CD4-positive, alpha-beta T cell treated with Interferon gamma for 1 hour (primary cell): Measurements from ENCODE around the gene ANKS1B.
A peak's percentile ranks its signal among the peaks of the same experiment; 100 is the strongest.

Experiments
- DNase-seq: peaks from one replicate; pipeline ENCODE4 v3.0.0-alpha.2; 2020

Gene ANKS1B

GRCh38 chr12:99099786-99100185 lies 885.0 kb downstream of the ANKS1B start:
- DNase-seq: no peak

- no peak for DNase-seq
These were observed 887.6 kb downstream of the ANKS1B start for GRCh38 chr12:99097171-99097570.

GRCh38 chr12:99093166-99093565 lies 891.6 kb downstream of the ANKS1B start:
- DNase-seq: no peak

DNA sequence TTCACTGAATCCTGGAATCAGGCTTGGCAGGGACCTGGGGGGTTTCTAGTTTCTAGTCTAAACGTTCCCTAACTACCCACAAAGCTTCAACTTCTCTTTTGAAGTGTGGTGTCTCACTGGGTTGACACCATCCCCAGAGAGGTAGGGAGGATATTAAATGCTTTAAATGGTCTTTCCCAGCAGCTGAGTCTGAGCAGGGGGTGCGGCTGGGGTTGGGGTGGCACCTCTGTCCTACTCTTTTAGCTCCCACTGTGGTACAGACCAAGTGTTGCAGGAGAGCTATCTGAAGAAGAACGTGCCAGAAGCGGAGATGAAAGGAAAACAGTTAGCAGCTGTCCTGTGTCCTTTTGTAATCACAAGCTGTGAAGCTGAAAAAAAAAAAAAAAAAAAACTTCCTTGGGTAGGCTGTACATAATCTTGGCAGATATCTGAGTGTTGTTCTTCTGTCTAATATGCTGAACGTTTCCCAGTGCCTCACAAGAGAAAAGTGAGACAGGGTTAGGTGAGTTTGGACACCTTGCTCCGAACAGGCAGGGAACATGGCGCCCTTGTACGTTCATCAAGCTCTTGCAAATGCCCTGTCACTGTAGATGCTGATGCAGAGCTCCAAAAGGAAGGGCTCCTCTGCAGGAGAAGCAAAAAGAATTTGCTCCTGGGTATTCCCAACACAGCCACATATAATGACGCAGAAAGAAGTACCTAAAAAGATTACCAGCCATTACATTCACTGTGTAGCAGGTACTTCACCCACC lies 892.5 kb downstream of the ANKS1B start:
- no peak for DNase-seq

GRCh38 chr12:99087278-99087677 lies 897.5 kb downstream of the ANKS1B start:
- no peak for DNase-seq

DNA sequence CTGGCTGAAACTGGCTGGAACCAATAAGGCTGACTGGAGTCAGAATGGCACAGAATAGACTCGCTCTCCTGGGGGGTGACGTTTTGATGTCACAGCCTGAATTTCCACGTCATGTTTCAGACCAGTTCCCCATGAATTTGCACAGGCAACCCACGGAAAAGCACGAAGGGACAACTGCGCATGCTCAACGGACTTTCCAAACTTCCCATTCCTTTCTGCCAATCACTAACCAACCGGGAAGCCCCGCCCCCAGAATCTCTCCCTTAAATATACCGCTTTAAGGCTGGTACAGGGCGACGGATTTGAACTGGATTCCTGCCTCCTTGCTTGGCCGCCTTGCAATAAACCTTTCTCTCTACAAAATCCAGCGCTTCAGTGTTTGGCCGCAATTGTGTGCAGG lies 904.9 kb downstream of the ANKS1B start:
- no peak for DNase-seq

- no peak for DNase-seq
These were observed 915.6 kb downstream of the ANKS1B start for GRCh38 chr12:99068993-99069747.

GRCh38 chr12:99067171-99067785 lies 917.5 kb downstream of the ANKS1B start:
- no peak for DNase-seq

DNA sequence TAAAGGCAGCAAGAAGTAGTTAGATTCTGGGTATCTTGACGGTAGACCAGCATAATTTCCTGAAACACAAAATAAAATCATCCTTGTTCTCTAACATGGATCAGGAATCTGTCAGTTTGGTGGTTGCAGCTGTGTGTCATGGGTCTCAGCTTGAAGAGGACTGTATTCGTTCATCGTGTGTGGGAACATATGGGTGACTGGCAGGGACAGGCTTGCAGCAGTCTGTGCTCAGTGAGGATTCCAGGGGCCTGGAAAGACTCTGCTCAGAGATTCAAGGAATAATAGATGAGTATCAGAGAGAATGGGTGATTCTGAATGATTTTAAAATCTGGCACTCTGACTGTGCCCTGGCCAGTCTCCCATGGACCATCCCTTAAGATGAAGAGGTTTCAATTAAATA lies 918.0 kb downstream of the ANKS1B start:
- no peak for DNase-seq

DNA sequence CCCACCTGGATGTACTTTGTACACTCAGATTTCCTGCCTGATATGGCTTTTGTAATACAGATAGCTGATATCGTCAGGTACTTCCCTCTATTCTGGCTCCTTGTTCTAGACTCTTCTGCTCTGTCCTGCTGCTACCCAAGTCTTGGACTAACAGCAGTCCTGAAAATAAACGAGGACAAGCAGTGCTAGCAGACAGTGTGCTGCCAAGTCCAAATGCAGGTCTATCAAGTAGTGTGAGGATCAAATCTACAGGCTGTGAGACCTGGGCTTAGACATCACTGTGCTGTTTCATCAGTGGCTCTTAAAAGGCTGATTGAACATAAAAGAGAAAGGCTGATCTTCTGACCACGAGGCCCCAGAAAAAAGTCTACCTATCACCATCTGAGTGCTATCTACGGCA lies 921.6 kb downstream of the ANKS1B start:
- DNase-seq: no peak

- DNase-seq: no peak
These were observed 924.8 kb downstream of the ANKS1B start for GRCh38 chr12:99059824-99060511.

GRCh38 chr12:99057670-99058069 lies 927.1 kb downstream of the ANKS1B start:
- no peak for DNase-seq

- DNase-seq: no peak
These were observed 928.5 kb downstream of the ANKS1B start for GRCh38 chr12:99056186-99056585.

GRCh38 chr12:99055299-99055698 lies 929.4 kb downstream of the ANKS1B start:
- DNase-seq: no peak

- DNase-seq: no peak
These were observed 930.1 kb downstream of the ANKS1B start for GRCh38 chr12:99054601-99055128.

GRCh38 chr12:99053616-99054362 lies 930.9 kb downstream of the ANKS1B start:
- DNase-seq: no peak

DNA sequence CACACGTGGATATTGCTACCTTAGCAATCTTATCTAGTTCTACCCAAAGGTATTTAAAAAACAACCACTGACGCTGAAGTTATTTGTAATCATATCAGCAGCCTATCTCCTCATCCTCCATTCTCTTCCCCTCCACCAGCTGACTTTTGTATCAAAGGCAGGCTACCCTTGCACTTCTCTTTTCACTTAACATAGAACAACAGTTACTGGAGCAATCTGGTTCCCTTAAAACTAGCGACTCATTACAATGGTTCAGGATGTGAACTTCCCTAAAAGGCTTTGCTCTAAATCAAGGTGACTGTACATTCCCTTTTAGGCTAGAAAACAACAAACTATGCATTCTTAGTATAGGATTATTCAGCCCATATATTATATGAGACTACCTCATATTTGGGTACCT lies 935.0 kb downstream of the ANKS1B start:
- DNase-seq: no peak

- no peak for DNase-seq
These were observed 939.6 kb downstream of the ANKS1B start for GRCh38 chr12:99045158-99045557.

- peak; percentile 25 for DNase-seq
These were observed 941.3 kb downstream of the ANKS1B start for GRCh38 chr12:99043319-99043914.

DNA sequence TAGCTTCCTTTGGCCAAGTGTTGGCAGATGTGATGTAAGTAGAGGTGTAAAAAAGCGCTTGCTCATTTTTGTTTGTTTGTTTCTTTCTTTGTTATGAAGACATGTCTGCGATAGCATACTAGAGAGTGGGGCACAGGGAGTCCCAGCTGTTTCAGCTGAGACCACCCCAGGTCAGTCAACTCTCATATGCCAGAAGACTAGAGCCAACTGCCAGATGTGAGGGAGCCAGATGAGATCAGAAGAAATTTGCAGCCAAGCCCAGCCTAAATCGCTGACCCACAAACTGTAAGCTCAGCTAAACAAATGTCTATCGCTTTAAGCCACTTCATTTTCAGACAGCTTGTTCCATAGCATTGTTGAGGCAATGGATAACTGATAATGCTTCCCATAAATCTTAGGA lies 942.5 kb downstream of the ANKS1B start:
- DNase-seq: no peak

- DNase-seq: no peak
These were observed 945.2 kb downstream of the ANKS1B start for GRCh38 chr12:99039367-99040120.
